GM19351 (cell line): ENCODE measurements around the gene PTBP3.
"Not testable (repeated sequence)": the region's sequence is repeated elsewhere in the genome, so short reads cannot be mapped to it uniquely, and the experiment has no call there.

Experiments
- ATAC-seq: cut with Tn5 transposase; IDR thresholded peaks from one replicate; pipeline ENCODE4 v1.9.1; 2021; ENCODE audit warnings: mild to moderate bottlenecking, moderate library complexity; ENCODE audit not compliant: unreplicated experiment

PTBP3 gene

GRCh38 chr9:112273876-112274275 lies 59.5 kb downstream of the PTBP3 start:
- ATAC-seq: no peak

GRCh38 chr9:112271466-112272098 lies 61.8 kb downstream of the PTBP3 start:
- ATAC-seq: no peak

GRCh38 chr9:112268413-112268812 lies 65.0 kb downstream of the PTBP3 start:
- no peak for ATAC-seq

GRCh38 chr9:112267086-112267485 lies 66.3 kb downstream of the PTBP3 start:
- ATAC-seq: not testable (repeated sequence)

GRCh38 chr9:112265391-112265790 lies 68.0 kb downstream of the PTBP3 start:
- ATAC-seq: no peak

- ATAC-seq: no peak
Measured at GRCh38 chr9:112262577-112262976, 70.8 kb downstream of the PTBP3 start.

GRCh38 chr9:112261133-112261532 lies 72.3 kb downstream of the PTBP3 start:
- ATAC-seq: no peak

GRCh38 chr9:112258106-112258505 lies 75.3 kb downstream of the PTBP3 start:
- no peak for ATAC-seq

- ATAC-seq: no peak
Measured at GRCh38 chr9:112252194-112252593, 81.2 kb downstream of the PTBP3 start.

GRCh38 chr9:112249277-112249676 lies 84.1 kb downstream of the PTBP3 start:
- ATAC-seq: peak; percentile 75

- no peak for ATAC-seq
Measured at GRCh38 chr9:112248722-112249121, 84.7 kb downstream of the PTBP3 start.

- no peak for ATAC-seq
Measured at GRCh38 chr9:112247090-112247489, 86.3 kb downstream of the PTBP3 start.

GRCh38 chr9:112245126-112245525 lies 88.3 kb downstream of the PTBP3 start:
- ATAC-seq: no peak

GRCh38 chr9:112242147-112242804 lies 91.1 kb downstream of the PTBP3 start:
- no peak for ATAC-seq

GRCh38 chr9:112241491-112241890 lies 91.9 kb downstream of the PTBP3 start:
- ATAC-seq: no peak

- no peak for ATAC-seq
Measured at GRCh38 chr9:112239708-112240107, 93.7 kb downstream of the PTBP3 start.

GRCh38 chr9:112239284-112239683 lies 94.1 kb downstream of the PTBP3 start:
- ATAC-seq: no peak

GRCh38 chr9:112234779-112235178 lies 98.6 kb downstream of the PTBP3 start:
- no peak for ATAC-seq

- no peak for ATAC-seq
Measured at GRCh38 chr9:112233769-112234168, 99.7 kb downstream of the PTBP3 start.

GRCh38 chr9:112232233-112232632 lies 101.2 kb downstream of the PTBP3 start:
- ATAC-seq: no peak

GRCh38 chr9:112226091-112226490 lies 107.3 kb downstream of the PTBP3 start:
- no peak for ATAC-seq

- peak; percentile 71 for ATAC-seq
Measured at GRCh38 chr9:112224401-112225289, 108.8 kb downstream of the PTBP3 start.
